Stimulated activated CD8-positive, alpha-beta memory T cell treated with anti-CD3 and anti-CD28 coated beads, Interleukin-7, amount 100 ng/mL, for 4 hours (primary cell): Measurements from ENCODE around the gene NCBP2L.

Source experiments
- DNase-seq, 2 donors: peaks; one replicate each; pipeline ENCODE4 v3.0.0-alpha.2; 2020; ENCODE audit warnings: low read depth in 2 of 2

The NCBP2L gene

DNA sequence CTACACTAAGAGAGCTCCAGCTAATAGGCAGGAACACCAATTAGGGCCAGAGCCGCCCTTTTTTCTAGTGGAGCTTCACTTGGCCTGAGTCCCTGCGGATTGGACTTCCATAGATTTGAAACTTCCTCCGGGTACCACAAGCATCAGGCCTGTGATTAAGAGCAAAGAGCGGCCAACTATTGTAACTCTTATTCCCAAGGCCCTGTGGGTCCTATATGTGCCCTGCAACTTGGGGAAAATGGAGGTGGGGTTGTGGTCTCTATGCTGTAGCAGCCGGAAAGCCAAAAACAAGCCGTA lies at the start of gene NCBP2L:
Gene NCBP2L (plus strand): TSS at position 198 of the 297 bp plus-strand sequence. CDS start 16,488 bp downstream, outside the sequence.
- DNase-seq = no peak

GRCh38 chrX:107728371-107729099 lies 49.0 kb upstream of the NCBP2L start:
- DNase-seq = no peak

DNA sequence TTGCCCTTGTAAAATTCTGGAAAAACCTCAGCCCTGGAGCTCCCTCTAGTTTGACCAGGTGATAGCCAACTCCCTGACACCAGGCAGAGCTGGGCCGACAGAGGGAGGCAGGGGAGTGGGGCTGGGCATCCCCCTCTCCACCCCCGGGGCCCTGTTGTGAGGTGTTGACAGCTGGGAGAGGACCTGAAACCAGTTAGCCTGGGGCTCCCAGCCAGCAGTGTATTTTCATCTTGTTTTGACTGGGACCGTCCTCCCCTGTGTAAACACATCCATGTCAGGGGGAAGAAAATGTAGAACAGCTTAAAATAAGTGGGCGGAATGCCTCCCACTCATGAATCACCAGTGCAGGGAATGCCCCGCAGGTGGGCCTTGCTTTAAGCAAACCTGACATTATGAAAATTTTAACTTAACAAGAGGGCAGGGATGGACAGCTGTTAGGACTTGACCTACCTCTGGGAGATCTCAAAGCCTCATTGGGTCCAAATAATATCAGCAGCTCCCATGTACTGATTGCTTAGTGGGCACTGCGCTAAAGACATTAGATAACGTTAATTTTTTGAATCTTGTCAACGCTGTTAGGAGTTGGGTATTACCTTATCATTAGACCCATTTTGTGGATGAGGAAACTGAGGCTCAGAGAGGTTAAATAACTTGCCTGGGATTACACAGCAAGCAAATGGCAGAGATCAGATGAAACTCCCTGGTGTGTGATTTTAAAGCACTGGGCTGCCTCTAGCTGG lies 47.8 kb upstream of the NCBP2L start:
- DNase-seq = no peak

- no peak for DNase-seq
Measured at GRCh38 chrX:107730298-107730655, 47.3 kb upstream of the NCBP2L start.

DNA sequence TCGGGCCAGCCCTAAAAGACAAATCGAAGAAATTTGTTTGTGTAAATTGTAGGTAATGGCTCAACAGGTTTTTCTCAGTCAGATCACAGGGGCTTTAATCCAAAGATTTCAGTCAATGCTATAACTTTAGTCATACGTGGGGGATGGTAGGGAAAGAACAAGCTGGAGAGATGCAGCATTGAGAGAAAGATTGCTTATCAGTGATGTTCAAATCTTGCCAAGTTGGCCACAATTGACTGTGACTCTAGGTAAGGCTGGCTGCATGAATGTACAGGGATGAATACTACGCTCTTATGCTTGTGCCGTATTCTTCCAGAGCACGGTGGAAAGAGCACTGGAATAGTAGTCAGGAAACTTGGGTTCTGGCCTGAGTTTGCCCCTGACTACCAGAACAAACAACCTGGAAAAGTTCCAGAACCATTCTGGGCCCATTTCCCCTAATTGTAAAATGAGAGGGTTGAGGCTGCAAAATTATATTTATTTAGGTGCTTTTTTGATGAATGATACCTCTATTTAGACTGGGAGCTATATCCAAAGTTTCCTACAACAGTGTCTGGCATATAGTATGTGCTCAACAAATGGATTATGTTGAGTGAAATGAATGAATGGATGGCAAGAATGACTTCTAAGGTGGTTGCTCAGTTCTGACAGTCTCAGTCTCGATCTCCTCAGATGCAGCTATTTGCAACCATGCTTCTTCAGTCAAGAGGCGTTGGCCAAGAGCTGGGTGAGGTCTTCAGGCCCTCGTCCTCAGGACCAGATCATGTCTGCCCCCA lies 46.4 kb upstream of the NCBP2L start:
- DNase-seq = no peak

GRCh38 chrX:107731831-107732502 lies 45.6 kb upstream of the NCBP2L start:
- DNase-seq = no peak

DNA sequence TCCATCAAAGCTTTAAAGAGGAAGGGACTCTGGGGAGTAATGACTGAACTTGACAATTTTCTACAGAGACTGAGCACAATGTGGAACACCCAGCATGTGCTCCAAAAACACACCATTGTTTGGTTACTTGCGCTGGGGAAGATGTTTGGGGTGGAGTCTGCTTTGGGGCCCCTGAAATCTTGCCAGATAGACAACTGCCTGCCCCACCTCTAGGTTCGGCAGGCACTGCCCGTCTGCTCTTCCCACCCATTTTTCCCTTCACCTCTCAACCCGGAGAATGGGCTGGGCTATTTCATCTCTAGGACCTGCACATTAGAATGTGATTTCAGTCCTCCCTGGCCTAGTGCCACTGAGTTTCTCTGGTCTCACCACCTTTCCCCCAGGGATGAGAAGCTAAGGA lies 43.8 kb upstream of the NCBP2L start:
- no peak for DNase-seq

GRCh38 chrX:107734646-107735045 lies 42.9 kb upstream of the NCBP2L start:
- DNase-seq = no peak

DNA sequence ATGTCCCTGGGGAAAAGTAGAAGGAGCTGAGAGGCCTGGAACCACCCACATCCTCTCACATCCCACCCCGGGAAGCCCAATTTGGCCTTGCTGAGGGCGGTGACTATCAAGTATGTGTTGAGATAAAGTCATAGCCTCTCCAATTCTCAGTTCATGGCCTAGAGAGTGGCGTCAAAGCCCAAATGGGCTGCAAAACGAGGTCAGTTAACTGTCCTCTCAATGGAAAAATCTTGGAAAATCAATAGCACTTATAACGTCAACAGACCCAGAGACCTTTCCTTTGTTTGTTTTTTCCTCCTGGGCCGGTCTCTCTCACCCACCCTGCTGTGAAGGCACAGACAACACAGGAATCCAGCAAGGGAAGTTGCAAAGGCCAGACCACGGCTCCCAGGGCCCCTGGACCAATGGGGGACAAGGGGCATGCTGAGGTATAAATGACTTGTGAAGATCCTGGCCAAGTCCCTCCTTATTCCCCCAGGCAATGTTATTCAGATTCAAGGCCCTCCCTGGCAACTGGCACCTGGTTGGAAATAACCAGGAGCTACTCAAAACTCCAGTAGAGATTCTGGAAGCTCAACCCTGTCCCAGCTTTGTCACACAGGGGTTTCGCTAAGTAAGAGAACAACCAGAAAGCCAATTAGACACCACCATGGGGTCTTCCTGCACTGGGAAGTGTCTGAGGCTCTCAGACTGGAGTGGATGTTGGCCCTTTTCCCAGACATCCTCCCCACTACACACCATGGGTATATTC lies 40.6 kb upstream of the NCBP2L start:
- DNase-seq = no peak

GRCh38 chrX:107738272-107738671 lies 39.3 kb upstream of the NCBP2L start:
- DNase-seq = no peak

DNA sequence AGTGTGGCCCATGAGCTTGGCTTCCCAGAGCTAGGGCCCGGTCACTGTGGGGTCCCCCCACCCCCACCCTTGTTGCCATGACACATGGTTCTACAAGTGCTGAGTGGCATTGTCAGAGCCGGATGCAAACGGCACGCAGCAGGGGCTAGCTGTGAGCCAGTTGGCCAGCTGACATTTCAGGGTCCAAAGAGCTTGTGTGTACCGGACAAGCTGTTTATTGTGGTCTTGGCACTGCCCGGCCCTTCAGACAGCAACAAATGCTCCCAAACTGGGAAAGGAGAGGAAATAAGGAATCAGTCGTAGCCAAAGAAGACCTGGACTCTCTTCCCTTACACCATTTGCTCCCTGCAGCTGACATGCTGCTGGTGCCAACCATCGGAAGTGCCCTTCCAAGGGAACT lies 38.8 kb upstream of the NCBP2L start:
- no peak for DNase-seq

DNA sequence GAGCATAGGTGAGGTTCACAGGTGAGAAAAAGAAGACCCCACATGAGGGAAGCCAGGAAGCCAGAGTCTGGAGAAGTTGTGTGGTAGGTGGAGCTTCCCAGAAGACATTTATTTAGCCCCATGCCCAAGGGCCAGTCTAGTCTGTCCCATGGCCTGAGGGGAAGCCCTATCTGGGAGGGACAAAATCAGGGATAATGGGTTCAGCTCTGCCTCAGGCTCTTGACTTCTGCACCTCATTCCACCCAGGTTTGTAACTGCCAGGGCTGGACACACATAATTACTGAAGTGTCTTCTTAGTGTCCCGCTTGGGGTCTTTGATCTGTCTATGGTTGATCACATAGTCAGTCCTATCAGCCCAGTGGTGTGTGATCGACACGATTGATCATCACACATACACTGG lies 38.0 kb upstream of the NCBP2L start:
- no peak for DNase-seq

- no peak for DNase-seq
Measured at GRCh38 chrX:107741404-107741790, 36.1 kb upstream of the NCBP2L start.

- no peak for DNase-seq
Measured at GRCh38 chrX:107742700-107743191, 34.8 kb upstream of the NCBP2L start.

- no peak for DNase-seq
Measured at GRCh38 chrX:107743995-107744394, 33.5 kb upstream of the NCBP2L start.

GRCh38 chrX:107744868-107745267 lies 32.7 kb upstream of the NCBP2L start:
- no peak for DNase-seq

GRCh38 chrX:107747596-107748161 lies 29.9 kb upstream of the NCBP2L start:
- DNase-seq = no peak

GRCh38 chrX:107748506-107748905 lies 29.0 kb upstream of the NCBP2L start:
- DNase-seq = no peak

- no peak for DNase-seq
Measured at GRCh38 chrX:107750263-107750662, 27.3 kb upstream of the NCBP2L start.

GRCh38 chrX:107750861-107751445 lies 26.6 kb upstream of the NCBP2L start:
- DNase-seq = no peak

- no peak for DNase-seq
Measured at GRCh38 chrX:107752043-107752442, 25.5 kb upstream of the NCBP2L start.
